Measurements from ENCODE around the gene LMAN2. TPM values are rescaled to one million over a fixed set of nuclear protein-coding genes. Genes with fewer than 3 reads are reported as not detected.

Gene LMAN2
- total and polyA plus RNA-seq, 10 donors = 50.1 to 211 (median 98.1) TPM

DNA sequence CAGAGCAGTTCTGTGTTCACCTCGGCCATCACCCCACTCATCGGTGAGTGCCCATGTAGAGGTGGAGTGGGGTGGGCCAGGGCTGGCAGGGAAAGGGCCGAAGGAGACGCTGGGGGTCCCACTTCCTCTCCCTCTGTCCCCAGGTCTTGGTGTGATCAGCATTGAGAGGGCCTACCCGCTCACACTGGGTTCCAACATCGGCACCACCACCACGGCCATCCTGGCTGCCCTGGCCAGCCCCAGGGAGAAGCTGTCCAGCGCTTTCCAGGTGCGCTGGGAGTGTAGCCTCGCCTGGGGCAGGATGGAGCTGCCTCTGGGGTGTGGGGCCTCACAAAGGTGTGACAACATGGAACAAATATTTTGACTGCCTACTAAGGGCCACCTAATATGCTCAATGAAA, 45.3 kb upstream of the LMAN2 start:
- Histone ChIP-seq H3K36me3 (no peaks in the 10 kb centered on the region), H3K27me3 (replicated peaks in 1 of 7) (peaks cover 0 to 60% (median 30%) of the 10 kb centered on the region in 7 donors), H3K27ac (no peak overlapping the region), H3K4me1 (peaks cover 0 to 20% (median 9%) of the 10 kb centered on the region in 6 donors), H3K9me3 (no peaks in the 10 kb centered on the region), H3K4me3 (no peak overlapping the region)
- 85 to 96% (median 89%) methylated on average over 7 to 10 of the region's 10 CpGs for WGBS, 5 donors
- DNase-seq = no peak
- intact Hi-C loops (cut with DNase I; ENCODE audit: low total_unique reads) = no loop called here
- TF ChIP-seq POLR2AphosphoS5 (IDR thresholded peaks at IDR 0.05) (no peak), POLR2A (IDR thresholded peaks at IDR 0.05) (no peak)
- TF ChIP-seq, protein P1, sequence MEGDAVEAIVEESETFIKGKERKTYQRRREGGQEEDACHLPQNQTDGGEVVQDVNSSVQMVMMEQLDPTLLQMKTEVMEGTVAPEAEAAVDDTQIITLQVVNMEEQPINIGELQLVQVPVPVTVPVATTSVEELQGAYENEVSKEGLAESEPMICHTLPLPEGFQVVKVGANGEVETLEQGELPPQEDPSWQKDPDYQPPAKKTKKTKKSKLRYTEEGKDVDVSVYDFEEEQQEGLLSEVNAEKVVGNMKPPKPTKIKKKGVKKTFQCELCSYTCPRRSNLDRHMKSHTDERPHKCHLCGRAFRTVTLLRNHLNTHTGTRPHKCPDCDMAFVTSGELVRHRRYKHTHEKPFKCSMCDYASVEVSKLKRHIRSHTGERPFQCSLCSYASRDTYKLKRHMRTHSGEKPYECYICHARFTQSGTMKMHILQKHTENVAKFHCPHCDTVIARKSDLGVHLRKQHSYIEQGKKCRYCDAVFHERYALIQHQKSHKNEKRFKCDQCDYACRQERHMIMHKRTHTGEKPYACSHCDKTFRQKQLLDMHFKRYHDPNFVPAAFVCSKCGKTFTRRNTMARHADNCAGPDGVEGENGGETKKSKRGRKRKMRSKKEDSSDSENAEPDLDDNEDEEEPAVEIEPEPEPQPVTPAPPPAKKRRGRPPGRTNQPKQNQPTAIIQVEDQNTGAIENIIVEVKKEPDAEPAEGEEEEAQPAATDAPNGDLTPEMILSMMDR (IDR thresholded peaks at IDR 0.05 in 8 of 11, conservative IDR thresholded peaks at IDR 0.05 in 3 of 11) = no peak

DNA sequence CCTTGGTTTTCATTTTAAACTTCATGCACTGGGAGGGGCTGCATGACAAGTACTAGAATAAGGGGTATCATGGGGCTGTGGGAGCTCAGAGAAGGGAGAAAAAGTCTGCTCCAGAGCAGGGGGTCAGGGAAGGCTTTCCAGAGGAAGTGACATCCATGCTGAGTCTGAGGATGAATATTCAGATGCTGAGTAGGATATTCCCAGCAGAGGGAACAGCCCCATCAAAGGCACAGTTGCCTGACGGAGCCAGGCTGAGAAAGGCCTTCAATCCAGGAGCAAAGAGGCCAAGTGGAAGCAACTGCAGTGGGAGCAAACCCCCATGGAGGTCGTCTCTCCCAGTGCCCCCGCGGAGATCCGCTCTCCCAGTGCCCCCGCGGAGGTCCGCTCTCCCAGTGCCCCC, 44.6 kb upstream of the LMAN2 start:
- DNase-seq = no peak
- no peak for TF ChIP-seq POLR2AphosphoS5 (IDR thresholded peaks at IDR 0.05)
- TF ChIP-seq, protein P1 (IDR thresholded peaks at IDR 0.05 in 8 of 11, conservative IDR thresholded peaks at IDR 0.05 in 3 of 11) = no peak
- Histone ChIP-seq H3K36me3 (no peaks in the 10 kb centered on the region), H3K4me1 (peaks cover 0 to 21% (median 9%) of the 10 kb centered on the region in 6 donors), H3K27ac (no peak overlapping the region), H3K4me3 (no peak overlapping the region), H3K9me3 (no peaks in the 10 kb centered on the region), H3K27me3 (replicated peaks in 1 of 7) (peaks cover 0 to 53% (median 22%) of the 10 kb centered on the region in 7 donors)
- 67 to 89% (median 78%) methylated on average over 1 to 8 of the region's 8 CpGs for WGBS, 5 donors
- intact Hi-C loops (cut with DNase I; ENCODE audit: low total_unique reads) = no loop called here

DNA sequence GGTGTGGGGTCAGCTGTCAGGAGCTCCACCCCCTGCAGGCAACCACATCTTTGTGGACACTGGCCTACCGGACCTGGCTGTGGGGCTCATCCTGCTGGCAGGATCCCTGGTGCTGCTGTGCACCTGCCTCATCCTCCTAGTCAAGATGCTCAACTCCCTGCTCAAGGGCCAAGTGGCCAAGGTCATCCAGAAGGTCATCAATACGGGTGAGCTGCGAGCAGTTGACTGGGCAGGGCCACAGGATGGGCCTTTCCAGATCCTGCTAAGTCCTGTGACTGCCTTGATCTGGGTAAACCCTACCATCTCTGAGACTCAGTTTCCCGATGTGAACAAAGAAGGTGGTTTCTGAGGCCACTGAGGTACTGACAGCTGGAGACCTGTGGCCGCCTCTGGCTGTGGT, 42.5 kb upstream of the LMAN2 start:
- DNase-seq = no peak
- TF ChIP-seq POLR2A (IDR thresholded peaks at IDR 0.05) (no peak), POLR2AphosphoS5 (IDR thresholded peaks at IDR 0.05) (no peak)
- TF ChIP-seq, protein P1 (IDR thresholded peaks at IDR 0.05 in 8 of 11, conservative IDR thresholded peaks at IDR 0.05 in 3 of 11) = no peak
- H3K27me3 ChIP-seq (replicated peaks in 1 of 7) = peaks cover 0 to 40% (median 6%) of the 10 kb centered on the region in 7 donors
- no peak overlapping the region for H3K27ac ChIP-seq
- H3K4me3 ChIP-seq = no peak overlapping the region
- no peaks in the 10 kb centered on the region for H3K9me3 ChIP-seq
- intact Hi-C loops (cut with DNase I; ENCODE audit: low total_unique reads) = loop anchor here (5.0 kb wide), 1 partner anchor 108 kb away; no protein-coding TSS in a partner anchor
- H3K36me3 ChIP-seq = no peaks in the 10 kb centered on the region
- H3K4me1 ChIP-seq = peaks cover 14 to 33% (median 23%) of the 10 kb centered on the region in 6 donors
- WGBS, 5 donors = 58 to 96% (median 78%) methylated on average over 2 to 5 of the region's 5 CpGs

DNA sequence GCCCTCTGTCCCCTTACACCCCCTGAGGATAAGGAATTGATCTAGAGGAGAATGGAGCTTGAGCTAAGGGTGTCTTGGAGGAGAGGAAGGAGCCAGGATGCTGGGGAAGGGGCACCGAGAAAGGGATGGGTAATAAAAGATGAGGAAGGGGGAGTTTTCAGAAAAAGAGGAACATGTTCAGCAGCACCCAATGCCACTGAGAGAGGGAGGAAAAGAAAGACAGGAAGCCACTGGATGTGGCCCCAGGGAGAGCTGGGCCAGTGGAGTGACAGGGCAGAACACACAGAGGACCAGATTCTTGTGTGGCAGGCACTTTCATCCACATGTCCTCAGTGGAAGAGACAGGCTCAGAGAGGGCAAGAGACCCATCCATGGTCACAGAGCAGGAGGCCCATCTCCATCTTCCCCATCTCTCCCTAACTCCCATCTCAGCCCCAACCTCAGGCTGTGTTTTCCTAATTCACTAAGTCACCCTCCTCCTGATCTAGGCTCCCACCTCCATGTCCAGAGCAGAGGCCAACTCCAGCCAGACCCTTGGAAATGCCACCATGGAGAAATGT, 41.8 kb upstream of the LMAN2 start:
- TF ChIP-seq, protein P1 (IDR thresholded peaks at IDR 0.05 in 8 of 11, conservative IDR thresholded peaks at IDR 0.05 in 3 of 11) = no peak
- TF ChIP-seq POLR2A (IDR thresholded peaks at IDR 0.05) = no peak
- no peak for TF ChIP-seq POLR2AphosphoS5 (IDR thresholded peaks at IDR 0.05)
- WGBS, 5 donors = 38 to 59% (median 47%) methylated on average over 1 of the region's 1 CpG
- peaks cover 17 to 40% (median 30%) of the 10 kb centered on the region in 6 donors for H3K4me1 ChIP-seq
- intact Hi-C loops (cut with DNase I; ENCODE audit: low total_unique reads) = loop anchor here (5.0 kb wide), 1 partner anchor 109 kb away; no protein-coding TSS in a partner anchor
- H3K27ac ChIP-seq = no peak overlapping the region
- DNase-seq = no peak
- no peaks in the 10 kb centered on the region for H3K9me3 ChIP-seq
- H3K27me3 ChIP-seq (replicated peaks in 1 of 7) = peaks cover 0 to 33% (median 6%) of the 10 kb centered on the region in 7 donors
- no peak overlapping the region for H3K4me3 ChIP-seq
- no peaks in the 10 kb centered on the region for H3K36me3 ChIP-seq
